H1 (cell line): ENCODE data around the gene ADAM23. TPM values are rescaled to one million over a fixed set of nuclear protein-coding genes. Genes with fewer than 3 reads are reported as not detected.

Source experiments
- CEBPB ChIP-seq: IDR thresholded peaks from 2 replicates; pipeline ENCODE4 v1.6.1; 2012; ENCODE audit warnings: low read depth, low read length
- CHD7 ChIP-seq: fragments of 300-600 bp; sonication (generic); IDR thresholded peaks from 2 replicates; pipeline ENCODE4 v1.7.1; 2012; ENCODE audit warnings: low read length, moderate library complexity, mild to moderate bottlenecking, inconsistent platforms; ENCODE audit not compliant: insufficient replicate concordance
- EP300 ChIP-seq, 2 experiments: IDR thresholded peaks; 1 replicate in 1 of 2; 2 replicates in 1 of 2; pipeline ENCODE4 v1.6.1; 2011 to 2012; ENCODE audit warnings: low read depth in 2 of 2, low read length in 2 of 2, mild to moderate bottlenecking in 2 of 2, borderline replicate concordance in 1 of 2, inconsistent platforms in 1 of 2, moderate library complexity in 1 of 2
- PHF8 ChIP-seq: fragments of 200-600 bp; sonication (generic); conservative IDR thresholded peaks from 2 replicates; pipeline ENCODE4 v1.7.1; 2012; ENCODE audit warnings: low read depth, mild to moderate bottlenecking, inconsistent platforms, low read length, moderate library complexity
- RXRA ChIP-seq: IDR thresholded peaks from 2 replicates; pipeline ENCODE4 v1.6.1; 2011; ENCODE audit warnings: low read depth, mild to moderate bottlenecking, low read length, moderate library complexity; ENCODE audit not compliant: insufficient read depth
- SP2 ChIP-seq: IDR thresholded peaks from 2 replicates; pipeline ENCODE4 v1.6.1; 2012; ENCODE audit warnings: mild to moderate bottlenecking, low read length, inconsistent platforms
- polyA plus RNA-seq, 7 experiments: library from polyadenylated mRNA; depleted of rRNA in 3 of 7; stranded (reverse) in 5 of 7; unstranded in 2 of 7; fragments of >200 nt in 5 of 7; fragments of 200-250 nt in 2 of 7; gene quantifications; 1 replicate in 5 of 7; 2 replicates in 1 of 7; 4 replicates in 1 of 7; pipeline versions ENCODE4 v1.2.1 to v1.2.3, GENCODE V29; 2011 to 2013; ENCODE audit warnings: missing spikeins in 2 of 7, mixed read lengths in 2 of 7
- total RNA-seq: library from RNA; stranded (reverse); fragmentation: NEBNext Ultra II Directional; extraction: Animal tissue kit (Norgen Biotek cat#: 25700); gene quantifications from 2 replicates; pipeline ENCODE4 v1.2.1, GENCODE V29; 2021
- TF ChIP-seq, protein P1 (sequence below): IDR thresholded peaks from 2 replicates; pipeline ENCODE4 v1.6.1; 2012; ENCODE audit warnings: low read length, inconsistent platforms
- TF ChIP-seq, protein P2 (sequence below): IDR thresholded peaks from 2 replicates; pipeline ENCODE4 v1.6.1; 2011; ENCODE audit warnings: low read depth, mild to moderate bottlenecking, low read length; ENCODE audit not compliant: insufficient read depth

ADAM23 gene
- total and polyA plus RNA-seq, 2 of the 8 experiments (the other 6 are each of a cell fraction or from before 2014, with no cell fraction given): 9.9 to 20.8 TPM

DNA sequence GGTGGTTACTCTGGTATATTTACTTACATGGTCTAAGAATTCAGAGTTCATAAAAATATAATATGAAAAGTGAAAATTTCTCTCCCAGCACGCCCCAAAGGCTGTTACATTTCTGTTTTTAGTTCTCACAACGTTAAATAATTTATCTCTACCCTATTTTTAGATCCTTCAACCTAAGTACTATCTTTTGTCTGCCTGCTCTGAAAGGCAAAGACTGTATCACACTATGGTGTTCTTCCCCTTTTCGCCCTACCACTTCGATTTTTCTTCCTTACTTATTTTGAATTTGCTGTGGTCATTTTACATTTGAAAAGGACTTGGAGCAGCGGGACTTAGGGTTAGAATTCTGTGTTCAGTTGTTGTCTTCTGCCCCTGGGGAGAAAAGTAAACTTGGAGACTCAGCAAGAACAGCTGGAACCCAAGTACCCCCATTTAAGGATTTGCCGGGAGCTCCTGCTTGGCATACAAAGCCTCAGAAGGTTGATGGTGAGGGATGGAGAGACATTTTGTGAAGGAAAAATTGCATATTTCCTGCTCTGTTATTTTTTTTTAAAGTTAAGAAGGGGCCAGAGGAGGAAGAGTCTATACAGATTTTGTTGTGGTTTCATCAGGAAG lies 19.0 kb downstream of the ADAM23 start (continued):
- TF ChIP-seq, protein P1, sequence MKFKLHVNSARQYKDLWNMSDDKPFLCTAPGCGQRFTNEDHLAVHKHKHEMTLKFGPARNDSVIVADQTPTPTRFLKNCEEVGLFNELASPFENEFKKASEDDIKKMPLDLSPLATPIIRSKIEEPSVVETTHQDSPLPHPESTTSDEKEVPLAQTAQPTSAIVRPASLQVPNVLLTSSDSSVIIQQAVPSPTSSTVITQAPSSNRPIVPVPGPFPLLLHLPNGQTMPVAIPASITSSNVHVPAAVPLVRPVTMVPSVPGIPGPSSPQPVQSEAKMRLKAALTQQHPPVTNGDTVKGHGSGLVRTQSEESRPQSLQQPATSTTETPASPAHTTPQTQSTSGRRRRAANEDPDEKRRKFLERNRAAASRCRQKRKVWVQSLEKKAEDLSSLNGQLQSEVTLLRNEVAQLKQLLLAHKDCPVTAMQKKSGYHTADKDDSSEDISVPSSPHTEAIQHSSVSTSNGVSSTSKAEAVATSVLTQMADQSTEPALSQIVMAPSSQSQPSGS: 0 out of 2 replicates have a peak, but pooled peaks have one; percentile 18
- TF ChIP-seq RXRA: no peak
- peak; percentile 75 for TF ChIP-seq CHD7
- no peak for TF ChIP-seq PHF8
- TF ChIP-seq CEBPB: no peak
- peak in 1 of 2 experiments; percentile 87; a peak in 1 of 3 replicates for TF ChIP-seq EP300 (IDR thresholded peaks at IDR 0.05; ENCODE audit: borderline replicate concordance in 1 of 2, low read depth in 2 of 2, low read length in 2 of 2)
- no peak for TF ChIP-seq SP2
- TF ChIP-seq, protein P2, sequence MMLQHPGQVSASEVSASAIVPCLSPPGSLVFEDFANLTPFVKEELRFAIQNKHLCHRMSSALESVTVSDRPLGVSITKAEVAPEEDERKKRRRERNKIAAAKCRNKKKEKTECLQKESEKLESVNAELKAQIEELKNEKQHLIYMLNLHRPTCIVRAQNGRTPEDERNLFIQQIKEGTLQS: no peak
